Astrocyte of the spinal cord (primary cell): Measurements from ENCODE around the gene HYDIN.
"Not testable (repeated sequence)": the region's sequence is repeated elsewhere in the genome, so short reads cannot be mapped to it uniquely, and the experiment has no call there.

Source experiments
- DNase-seq: peaks from one replicate; pipeline ENCODE4 v3.0.0; 2011; ENCODE audit warnings: low read depth, low spot score
- H3K4me3 ChIP-seq: 2 replicates; pipeline ENCODE4 v1.5.1; 2011; ENCODE audit warnings: low read depth, mild to moderate bottlenecking, low read length, moderate library complexity
- in situ Hi-C: cut with HindIII; loops from 2 replicates; pipeline ENCODE4 v1.10.0; 2017; ENCODE audit warnings: low sequenced_read_pairs

HYDIN gene

DNA sequence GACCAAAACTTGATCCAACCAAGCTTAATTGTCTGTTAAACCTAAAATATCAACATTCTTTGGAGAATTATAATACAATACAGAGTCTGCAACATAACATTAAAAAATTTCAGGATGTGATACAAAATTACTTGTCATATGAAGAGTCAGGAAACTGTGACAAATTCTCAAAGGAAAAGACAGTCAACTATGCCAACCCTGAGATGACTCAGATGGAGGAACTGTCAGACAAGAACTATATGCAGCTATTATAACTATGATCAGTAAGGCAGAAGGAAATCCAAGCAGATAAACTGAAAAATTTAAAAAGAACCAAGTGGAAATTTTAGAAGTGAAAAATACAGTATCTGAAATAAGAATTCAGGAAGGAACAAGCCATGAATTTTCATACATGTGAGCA is 299.8 kb downstream of the HYDIN start:
- DNase-seq, H3K4me3 ChIP-seq, in situ Hi-C loops: not testable (repeated sequence)

DNA sequence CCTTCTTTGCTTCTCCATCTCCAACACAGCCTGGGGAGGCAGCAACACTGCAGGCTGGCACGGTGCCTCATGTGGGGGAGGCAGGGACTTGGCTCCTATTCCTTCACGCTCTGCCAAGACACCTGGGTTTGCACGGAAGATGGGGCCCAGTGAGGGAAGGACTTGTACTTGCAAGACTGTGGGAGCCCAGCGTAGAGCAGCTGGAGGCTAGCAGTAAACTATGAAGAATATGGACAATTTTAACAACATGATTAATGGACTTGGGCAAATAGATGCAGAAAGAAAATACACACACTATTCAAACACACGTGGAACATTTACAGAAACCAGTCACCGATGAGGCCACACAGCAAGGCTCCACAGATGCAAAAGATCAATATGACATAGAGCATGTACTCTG is 308.4 kb downstream of the HYDIN start:
- H3K4me3 ChIP-seq, DNase-seq, in situ Hi-C loops: not testable (repeated sequence)

DNA sequence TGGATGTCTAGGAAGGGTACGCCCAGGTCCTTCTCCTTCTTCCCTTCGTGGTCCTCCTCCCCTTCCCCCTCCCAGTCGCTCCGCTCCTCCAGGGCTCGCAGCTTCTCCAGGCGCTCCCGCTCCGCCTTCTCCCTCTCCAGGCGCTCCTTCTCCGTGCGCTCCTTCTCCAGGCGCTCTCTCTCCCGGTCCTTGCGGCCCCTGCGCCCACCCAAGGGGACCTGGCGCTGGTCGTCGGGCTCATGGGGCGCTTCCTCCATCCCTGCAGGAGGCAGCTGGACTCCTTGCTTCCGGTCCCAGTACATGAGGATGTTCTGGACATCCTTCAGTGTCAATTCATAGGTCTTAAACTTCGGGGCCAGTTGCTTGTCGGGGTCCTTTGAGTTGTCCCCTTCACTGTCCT is 309.9 kb downstream of the HYDIN start:
- in situ Hi-C loops, DNase-seq: not testable (repeated sequence)

DNA sequence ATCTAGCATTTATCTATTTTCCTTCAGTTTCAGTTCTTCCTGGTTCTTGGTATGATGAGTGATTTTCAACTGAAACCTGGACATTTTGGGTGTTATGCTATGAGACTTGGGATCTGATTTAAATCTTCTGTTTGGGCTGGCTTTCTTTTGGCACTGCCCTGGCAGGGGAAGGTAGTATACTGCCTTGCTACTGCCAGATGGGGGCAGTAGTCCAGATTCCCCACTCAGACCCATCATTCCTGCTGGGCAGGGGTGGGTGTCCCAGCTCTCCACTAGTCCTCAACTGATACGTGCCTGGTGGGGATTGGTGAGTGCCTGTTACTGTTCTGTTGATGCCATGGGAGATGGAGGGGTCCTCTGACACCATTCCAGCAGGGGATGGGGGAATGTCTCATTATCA is 342.3 kb downstream of the HYDIN start:
- DNase-seq, H3K4me3 ChIP-seq, in situ Hi-C loops: not testable (repeated sequence)

More for the DNA sequence above, 309.9 kb downstream of the HYDIN start:
- not testable (repeated sequence) for H3K4me3 ChIP-seq

DNA sequence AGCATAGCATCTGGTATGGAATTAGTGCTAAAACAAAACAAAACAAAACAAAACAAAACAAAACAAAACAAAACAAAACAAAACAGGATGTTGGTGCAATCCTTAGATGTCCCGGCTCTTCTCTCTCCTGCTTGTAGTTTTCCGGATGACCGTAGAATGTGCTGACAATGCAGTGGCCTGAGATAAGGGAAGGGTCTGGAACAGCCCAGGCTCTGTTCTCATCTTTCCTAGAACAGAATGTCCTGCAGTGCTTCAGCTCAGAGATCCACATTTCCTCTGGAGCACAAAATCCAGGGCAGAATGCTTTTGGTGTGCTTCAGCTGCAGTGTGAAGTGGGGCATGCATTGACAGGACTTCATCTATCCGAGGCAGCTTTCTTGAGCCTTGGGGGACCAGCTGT is 345.9 kb downstream of the HYDIN start:
- in situ Hi-C loops, H3K4me3 ChIP-seq, DNase-seq: not testable (repeated sequence)

DNA sequence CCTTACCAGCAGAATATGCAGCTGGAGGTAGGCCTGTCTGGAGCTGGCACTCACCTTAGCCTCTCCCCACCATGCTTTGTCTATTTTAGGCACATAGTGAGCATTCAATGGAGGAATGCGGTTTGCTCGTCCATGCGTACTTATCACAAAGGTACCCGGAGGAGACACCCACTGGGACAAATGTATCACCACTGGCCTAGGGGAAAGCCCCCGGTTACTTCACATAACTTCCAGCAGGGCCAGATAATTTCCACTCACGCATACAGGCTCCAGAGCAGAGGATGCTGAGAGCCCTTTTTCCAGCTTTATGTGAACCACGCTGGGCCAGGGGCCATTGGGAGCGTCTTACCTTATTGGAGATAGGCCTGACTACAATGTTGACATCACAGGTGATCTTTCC is 348.2 kb downstream of the HYDIN start:
- not testable (repeated sequence) for H3K4me3 ChIP-seq

DNA sequence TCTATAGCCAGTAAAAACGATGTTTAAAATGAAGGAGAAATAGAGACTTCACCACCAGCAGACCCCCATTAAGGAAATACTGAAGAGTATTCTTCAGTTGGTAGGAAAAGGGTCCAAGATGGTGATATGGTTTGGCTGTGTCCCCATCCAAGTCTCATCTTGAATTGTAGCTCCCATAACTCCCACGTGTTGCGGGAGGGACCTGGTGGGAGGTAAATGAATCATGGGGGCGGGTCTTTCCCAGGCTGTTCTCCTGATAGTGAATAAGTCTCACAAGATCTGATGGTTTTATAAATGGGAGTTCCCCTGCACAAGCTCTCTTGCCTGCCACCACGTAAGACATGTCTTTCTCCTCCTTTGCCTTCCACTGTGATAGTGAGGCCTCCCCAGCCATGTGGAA is 352.6 kb downstream of the HYDIN start:
- DNase-seq, H3K4me3 ChIP-seq, in situ Hi-C loops: not testable (repeated sequence)

More for the DNA sequence above, 348.2 kb downstream of the HYDIN start:
- in situ Hi-C loops, DNase-seq: not testable (repeated sequence)

DNA sequence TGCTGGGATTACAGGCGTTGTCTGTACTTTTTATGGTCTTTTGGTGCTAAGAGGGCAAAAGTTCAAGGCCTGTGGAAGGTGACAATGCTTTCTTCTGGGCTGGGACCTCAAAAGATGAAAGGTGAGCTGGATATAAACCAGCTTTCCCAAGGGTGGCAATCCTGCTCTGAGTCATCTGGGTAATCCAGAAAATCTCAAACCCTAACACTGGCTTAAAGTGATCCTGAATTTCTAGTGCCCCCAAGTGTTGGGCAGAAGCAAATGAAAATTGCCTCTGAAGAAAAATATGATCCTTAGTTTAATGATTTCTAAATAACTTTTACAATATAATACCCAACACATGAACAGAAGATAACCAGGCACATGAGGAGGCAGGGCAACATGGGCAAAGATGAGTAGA is 354.1 kb downstream of the HYDIN start:
- in situ Hi-C loops, DNase-seq, H3K4me3 ChIP-seq: not testable (repeated sequence)

DNA sequence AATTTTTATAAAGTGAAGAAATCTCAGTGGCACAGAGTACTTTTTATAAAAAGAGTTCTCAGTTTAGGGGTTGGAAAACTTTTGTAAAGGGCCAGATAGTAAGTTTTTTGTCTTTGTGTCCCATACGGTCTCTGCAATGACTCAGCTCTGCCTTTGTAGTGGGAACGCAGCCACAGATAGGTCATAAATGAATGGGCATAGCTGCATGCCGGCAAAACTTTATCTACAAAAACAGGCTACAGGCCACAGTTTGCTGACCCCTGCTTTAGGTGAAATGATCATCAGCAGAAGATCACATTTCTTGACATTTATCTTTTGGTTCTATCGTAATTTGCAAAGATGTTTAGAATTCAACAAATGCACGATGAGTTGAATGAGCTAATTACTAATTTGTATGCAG is 365.8 kb downstream of the HYDIN start:
- H3K4me3 ChIP-seq, in situ Hi-C loops, DNase-seq: not testable (repeated sequence)

DNA sequence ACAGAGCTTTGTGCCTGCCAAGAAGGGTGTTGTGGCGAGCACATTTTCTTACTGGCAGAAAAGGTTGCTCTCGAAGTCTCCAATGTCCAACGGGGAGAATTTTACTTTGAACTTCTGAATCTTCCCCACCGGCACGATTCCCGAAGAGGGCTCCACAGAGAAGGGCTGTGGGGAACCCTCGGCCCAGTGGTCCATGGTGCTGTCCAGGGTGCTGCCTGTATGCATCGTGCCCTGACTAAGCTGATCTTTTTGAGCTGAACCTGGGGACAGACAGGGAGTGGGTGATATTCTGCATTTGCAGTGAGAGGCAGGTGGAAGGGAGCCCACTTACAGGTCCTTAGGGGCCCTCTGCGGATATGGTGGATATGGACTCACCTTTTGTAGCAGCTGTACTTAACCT is 368.5 kb downstream of the HYDIN start:
- DNase-seq, H3K4me3 ChIP-seq, in situ Hi-C loops: not testable (repeated sequence)

DNA sequence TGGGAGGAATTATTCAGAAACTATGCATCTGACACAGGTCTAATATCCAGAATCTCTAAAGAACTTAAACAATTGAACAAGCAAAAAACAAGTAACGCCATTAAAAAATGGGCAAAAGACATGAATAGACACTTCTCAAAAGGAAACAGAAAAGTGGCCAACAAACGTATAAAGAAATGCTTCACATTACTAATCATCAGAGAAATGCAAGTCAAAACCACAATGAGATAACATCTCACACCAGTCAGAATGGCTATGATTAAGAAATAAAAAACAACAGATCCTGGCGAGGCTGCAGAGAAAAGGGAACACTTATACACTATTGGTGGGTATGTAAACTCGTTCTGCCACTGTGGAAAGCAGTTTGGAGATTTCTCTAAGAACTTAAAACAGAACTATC is 379.2 kb downstream of the HYDIN start:
- H3K4me3 ChIP-seq, in situ Hi-C loops, DNase-seq: not testable (repeated sequence)

DNA sequence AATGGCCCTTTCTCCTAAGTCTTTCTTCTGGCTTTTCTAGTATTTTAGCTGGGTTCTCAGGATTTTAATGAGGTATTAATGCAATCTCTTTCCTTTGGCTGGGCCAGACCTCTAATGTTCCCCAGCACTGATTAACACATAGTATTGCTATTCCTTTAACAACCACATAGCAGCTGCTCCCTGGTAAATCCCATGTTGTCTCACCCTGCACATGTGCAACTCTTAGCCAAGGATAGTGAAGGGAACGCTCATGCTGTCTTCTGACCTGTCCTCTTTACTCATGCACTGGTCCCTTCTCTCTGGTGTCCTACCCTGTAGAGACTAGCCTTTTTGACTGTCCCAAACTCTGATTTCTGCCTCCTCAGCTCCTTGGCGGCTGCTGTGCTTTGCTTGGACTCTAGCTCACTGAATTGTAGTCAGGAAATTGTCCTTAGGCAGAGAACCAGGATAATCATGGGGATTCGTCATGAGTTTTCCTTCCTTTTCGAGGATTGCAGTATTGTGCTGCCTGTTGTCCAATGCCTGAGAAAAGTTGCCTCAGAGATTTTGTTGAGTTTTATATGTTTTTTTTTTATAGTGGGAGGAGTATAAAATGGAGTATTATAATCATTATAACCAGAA is 406.9 kb downstream of the HYDIN start:
- in situ Hi-C loops, H3K4me3 ChIP-seq, DNase-seq: not testable (repeated sequence)

DNA sequence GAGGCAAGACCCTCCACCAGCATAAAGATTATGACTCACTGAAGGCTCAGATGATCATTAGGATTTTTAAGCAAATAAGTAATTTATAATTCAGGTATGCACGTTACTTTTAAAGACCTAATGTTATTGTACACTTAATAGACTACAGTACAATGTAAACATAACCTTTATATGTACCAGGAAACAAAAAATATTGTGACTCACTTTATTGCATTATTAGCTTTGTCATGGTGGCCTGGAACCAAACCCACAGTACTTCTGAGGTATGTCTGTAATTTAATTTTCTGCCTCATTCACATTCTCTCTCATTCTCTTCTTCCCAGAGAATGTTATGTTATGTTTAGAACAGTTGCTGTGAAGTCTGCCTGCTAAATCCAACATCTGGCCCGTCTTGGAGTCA is 407.8 kb downstream of the HYDIN start:
- H3K4me3 ChIP-seq, DNase-seq, in situ Hi-C loops: not testable (repeated sequence)

DNA sequence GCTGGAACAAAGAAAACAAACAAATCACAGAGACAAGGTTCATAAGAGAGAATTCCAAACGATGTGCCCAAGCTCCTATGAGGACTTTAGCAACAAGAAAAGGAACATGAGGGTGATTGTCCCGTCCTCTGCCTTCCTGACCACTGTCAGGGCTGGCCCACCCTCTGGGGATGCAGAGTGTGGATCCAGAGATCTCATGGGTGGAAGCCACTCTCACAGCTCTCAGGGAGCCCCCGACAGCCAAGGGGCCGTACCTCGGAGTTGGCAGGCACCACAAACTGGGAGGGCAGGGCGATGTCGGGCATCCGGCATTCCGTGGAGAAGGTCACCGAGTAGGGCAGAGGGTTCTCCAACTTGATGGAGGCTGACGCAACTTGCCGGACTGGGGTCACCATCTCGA is 412.4 kb downstream of the HYDIN start:
- DNase-seq, in situ Hi-C loops, H3K4me3 ChIP-seq: not testable (repeated sequence)
